Measurements from ENCODE around the gene AMER1.

GRCh38 chrX:64198036-64198435 is 7.5 kb downstream of the AMER1 start:
- TF ChIP-seq CTCF (IDR thresholded peaks at IDR 0.05) (no peak), POLR2A (IDR thresholded peaks at IDR 0.05) (no peak)
